BLaER1 treated with 17β-estradiol and CSF1 and Interleukin-3, amounts not matched to agents 10 nM and 100 nM (cell line): Measurements from ENCODE around the gene CDH4.

Experiments used
- H3K27ac ChIP-seq, 11 experiments: shearing (Covaris generic); formaldehyde crosslinking; 2 replicates each; pipeline ENCODE4 v1.8.1; 2022
- H3K27me3 ChIP-seq, 11 experiments: shearing (Covaris generic); formaldehyde crosslinking; 2 replicates each; pipeline ENCODE4 v1.8.1; 2022
- H3K36me3 ChIP-seq, 11 experiments: shearing (Covaris generic); formaldehyde crosslinking; 2 replicates each; pipeline ENCODE4 v1.8.1; 2022
- H3K4me1 ChIP-seq, 10 experiments: shearing (Covaris generic); formaldehyde crosslinking; 2 replicates each; pipeline ENCODE4 v1.8.1; 2022
- H3K4me2 ChIP-seq, 11 experiments: shearing (Covaris generic); formaldehyde crosslinking; 2 replicates each; pipeline ENCODE4 v1.8.1; 2022
- H3K4me3 ChIP-seq, 10 experiments: shearing (Covaris generic); formaldehyde crosslinking; 2 replicates each; pipeline ENCODE4 v1.8.1; 2022
- H3K9ac ChIP-seq, 11 experiments: shearing (Covaris generic); formaldehyde crosslinking; 2 replicates each; pipeline ENCODE4 v1.8.1; 2022
- H3K9me3 ChIP-seq, 11 experiments: shearing (Covaris generic); formaldehyde crosslinking; replicated peaks in 1 of 11; 2 replicates each; pipeline ENCODE4 v1.8.1; 2022
- H4K20me1 ChIP-seq, 11 experiments: shearing (Covaris generic); formaldehyde crosslinking; 2 replicates each; pipeline ENCODE4 v1.8.1; 2022
- Cebpa-rat ChIP-seq, 11 experiments: shearing (Covaris generic); IDR thresholded peaks; 2 replicates each; pipeline ENCODE4 v1.8.1; 2022

Gene CDH4

DNA sequence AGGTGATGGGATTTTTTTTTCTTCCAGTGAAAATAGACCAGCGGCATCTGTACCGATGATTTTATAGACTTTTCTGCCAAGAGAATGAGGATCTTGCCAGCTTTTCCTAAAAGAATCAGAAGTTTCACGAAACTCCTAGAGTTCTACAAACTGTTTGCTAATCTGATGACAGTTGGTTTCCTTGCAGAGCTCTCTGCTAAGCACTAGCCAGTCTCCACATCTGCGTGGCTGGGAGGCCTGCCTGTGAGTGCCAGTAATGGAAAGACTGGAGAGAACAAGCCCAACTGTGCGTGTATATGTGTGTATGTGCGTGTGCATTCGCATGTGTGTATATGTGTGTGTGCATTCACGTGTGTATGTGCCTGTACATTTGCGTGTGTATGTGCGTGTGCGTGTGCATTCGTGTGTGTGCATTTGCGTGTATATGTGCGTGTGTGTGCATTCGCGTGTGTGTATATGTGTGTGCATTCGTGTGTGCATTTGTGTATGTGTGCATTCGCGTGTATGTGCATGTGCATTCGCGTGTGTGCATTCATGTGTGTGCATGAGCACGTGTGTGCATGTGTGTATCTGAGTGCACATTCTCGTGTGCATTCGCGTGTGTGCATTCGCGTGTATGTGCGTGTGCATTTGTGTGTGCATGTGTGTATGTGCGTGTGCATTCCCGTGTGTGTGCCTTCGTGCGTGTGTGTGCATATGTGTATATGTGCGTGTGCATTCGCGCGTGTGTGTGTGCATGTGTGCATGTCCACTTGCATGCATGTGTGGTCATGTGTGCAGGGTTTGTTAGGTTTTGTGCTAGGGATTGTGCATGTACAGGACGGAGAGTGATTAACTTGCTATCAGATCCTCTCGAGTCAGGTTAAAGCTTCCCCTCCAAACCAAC, 434.2 kb downstream of the CDH4 start:
- Histone ChIP-seq H3K9me3 (no peaks in the 10 kb centered on the region), H3K27ac (no peak overlapping the region), H3K36me3 (no peaks in the 10 kb centered on the region), H3K4me2 (no peak overlapping the region), H3K4me3 (no peak overlapping the region), H3K4me1 (peaks cover 0 to 13% (median 2%) of the 10 kb centered on the region in 10 experiments; a peak in 3 of 20 replicates), H3K9ac (no peak overlapping the region), H4K20me1 (peaks cover 0 to 13% (median 0%) of the 10 kb centered on the region in 11 experiments; a peak in 3 of 22 replicates), H3K27me3 (no peaks in the 10 kb centered on the region)
- no peak for TF ChIP-seq Cebpa-rat (IDR thresholded peaks at IDR 0.05)

DNA sequence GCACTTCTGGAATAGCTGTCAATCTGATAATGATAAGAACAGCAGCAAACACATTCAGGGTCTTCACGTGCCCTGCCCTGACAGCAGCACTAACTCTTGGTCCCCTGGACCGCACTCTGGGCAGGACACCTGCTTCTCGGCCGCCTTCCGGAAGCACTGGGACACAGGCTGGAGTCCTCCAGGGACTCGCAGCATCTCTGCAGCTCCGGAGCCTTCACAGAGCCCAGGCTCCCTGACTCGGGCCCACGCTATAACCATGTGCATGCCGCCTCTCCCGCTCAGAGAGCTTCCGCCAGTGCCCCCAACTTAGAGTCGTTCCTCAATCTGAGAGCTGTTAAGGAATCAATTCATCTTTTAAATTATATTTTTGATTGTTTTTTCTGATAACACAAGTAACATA, 436.4 kb downstream of the CDH4 start:
- no peak for TF ChIP-seq Cebpa-rat (IDR thresholded peaks at IDR 0.05)
- Histone ChIP-seq H3K4me1 (peaks cover 0 to 13% (median 2%) of the 10 kb centered on the region in 10 experiments; a peak in 3 of 20 replicates), H3K36me3 (no peaks in the 10 kb centered on the region), H3K9ac (no peak overlapping the region), H4K20me1 (peaks cover 0 to 13% (median 0%) of the 10 kb centered on the region in 11 experiments; a peak in 2 of 22 replicates), H3K9me3 (no peaks in the 10 kb centered on the region), H3K4me3 (no peak overlapping the region), H3K4me2 (no peak overlapping the region), H3K27me3 (no peaks in the 10 kb centered on the region), H3K27ac (no peak overlapping the region)

DNA sequence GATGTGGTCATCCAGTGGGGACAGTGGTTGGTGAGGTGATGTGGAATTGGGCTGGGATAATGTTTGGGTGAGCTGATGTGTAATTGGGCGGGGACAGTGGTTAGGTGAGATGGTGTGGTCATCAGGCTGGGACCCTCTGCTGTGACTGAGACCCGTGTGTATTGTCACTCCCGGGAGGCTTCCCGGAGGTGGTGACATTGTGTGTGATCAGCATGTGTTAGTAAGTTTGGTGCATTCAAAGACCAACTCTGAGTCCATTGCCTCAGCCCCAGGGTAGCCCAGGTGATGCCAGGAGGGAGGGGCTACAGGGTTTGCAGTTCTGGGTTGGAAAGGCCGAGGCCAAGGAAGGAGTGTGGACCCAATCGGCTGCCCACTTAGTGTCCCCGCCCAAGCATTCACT, 438.1 kb downstream of the CDH4 start:
- no peaks in the 10 kb centered on the region for H3K27me3 ChIP-seq
- no peak overlapping the region for H3K4me3 ChIP-seq
- no peak for TF ChIP-seq Cebpa-rat (IDR thresholded peaks at IDR 0.05)
- H3K9me3 ChIP-seq: no peaks in the 10 kb centered on the region
- no peak overlapping the region for H3K27ac ChIP-seq
- H3K9ac ChIP-seq: no peak overlapping the region
- peaks cover 0 to 4% (median 0%) of the 10 kb centered on the region in 11 experiments; a peak in 1 of 22 replicates for H4K20me1 ChIP-seq
- no peaks in the 10 kb centered on the region for H3K36me3 ChIP-seq
- no peak overlapping the region for H3K4me2 ChIP-seq
- H3K4me1 ChIP-seq: peaks cover 0 to 9% (median 2%) of the 10 kb centered on the region in 10 experiments; a peak in 3 of 20 replicates

DNA sequence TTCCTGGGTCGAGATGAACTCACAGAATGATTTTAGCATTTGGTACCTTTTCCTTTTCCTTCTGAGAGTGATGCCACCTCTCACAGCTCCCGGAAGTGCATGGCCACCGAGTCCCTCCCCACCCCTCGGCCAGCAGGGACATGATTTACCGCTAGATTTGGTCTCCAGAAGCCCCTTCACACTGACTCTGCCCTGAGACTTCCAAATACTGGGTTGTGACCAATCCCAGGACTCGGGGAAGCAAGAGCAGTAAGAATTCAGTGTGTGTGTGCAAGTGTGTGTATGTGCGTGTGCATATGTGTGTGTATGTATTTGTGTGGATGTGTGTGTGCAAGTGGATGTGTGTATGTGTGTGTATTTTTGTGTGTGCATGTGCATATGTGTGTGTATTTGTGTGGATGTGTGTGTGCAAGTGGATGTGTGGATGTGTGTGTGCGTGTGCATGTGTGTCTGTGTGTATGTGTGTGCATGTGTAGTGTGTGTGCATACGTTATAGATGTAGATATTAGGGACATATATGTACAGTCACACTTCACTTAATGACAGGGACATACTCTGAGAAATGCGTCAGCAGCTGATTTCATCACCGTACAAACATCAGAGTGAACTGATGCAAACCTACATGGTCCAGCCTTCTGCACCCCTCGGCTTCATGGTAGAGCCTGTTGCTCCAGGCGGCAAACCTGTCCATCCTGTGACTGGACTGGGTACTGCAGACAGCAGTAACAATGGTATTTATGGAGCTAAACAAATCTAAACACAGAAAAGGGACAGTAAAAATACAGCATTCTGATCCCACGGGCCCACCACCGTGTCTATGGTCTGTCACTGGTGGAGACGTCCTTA, 439.2 kb downstream of the CDH4 start:
- Histone ChIP-seq H3K9ac (no peak overlapping the region), H3K27ac (no peak overlapping the region), H3K27me3 (no peaks in the 10 kb centered on the region), H4K20me1 (peaks cover 0 to 2% (median 0%) of the 10 kb centered on the region in 11 experiments; a peak in 1 of 22 replicates), H3K4me2 (no peak overlapping the region), H3K4me1 (peaks cover 0 to 9% (median 2%) of the 10 kb centered on the region in 10 experiments; a peak in 3 of 20 replicates), H3K36me3 (no peaks in the 10 kb centered on the region), H3K9me3 (no peaks in the 10 kb centered on the region), H3K4me3 (no peak overlapping the region)
- no peak for TF ChIP-seq Cebpa-rat (IDR thresholded peaks at IDR 0.05)

DNA sequence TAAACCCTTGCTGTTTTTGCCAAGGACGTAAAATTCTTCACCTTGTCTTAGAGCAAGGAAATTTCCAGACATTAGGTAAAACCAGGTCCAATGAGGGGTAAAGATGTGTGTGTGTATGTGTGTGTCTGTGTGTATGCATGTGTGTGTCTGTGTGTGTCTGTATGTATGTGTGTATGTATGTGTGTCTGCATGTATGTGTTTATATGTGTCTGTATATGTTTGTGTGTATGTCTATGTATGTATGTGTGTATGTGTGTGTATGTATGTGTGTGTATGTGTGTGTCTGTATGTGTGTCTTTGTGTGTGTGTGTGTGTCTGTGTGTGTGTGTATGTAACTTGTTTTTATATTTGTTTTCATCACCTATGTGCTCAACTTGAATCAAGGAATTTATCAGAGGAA, 439.9 kb downstream of the CDH4 start:
- H3K27me3 ChIP-seq: no peaks in the 10 kb centered on the region
- peaks cover 0 to 2% (median 0%) of the 10 kb centered on the region in 11 experiments; a peak in 1 of 22 replicates for H4K20me1 ChIP-seq

DNA sequence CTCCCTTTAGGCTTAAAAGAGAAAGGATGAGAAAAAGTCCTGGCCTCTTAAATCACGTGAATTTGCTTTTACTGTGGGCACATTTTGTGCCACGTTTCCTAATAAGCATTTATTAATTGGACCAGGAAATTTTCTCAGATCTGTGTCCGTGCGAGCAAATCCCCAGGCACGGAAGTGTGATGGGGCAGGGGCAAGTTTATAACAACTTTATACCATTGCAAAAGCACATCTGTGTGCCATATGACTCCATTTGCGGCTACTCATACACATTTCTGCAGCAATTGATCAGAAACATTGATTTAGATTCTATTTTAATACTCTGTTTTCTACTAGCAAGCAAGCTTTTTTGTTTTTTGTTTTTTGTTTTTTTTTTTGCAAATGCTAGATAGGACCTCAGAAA, 440.4 kb downstream of the CDH4 start:
- Histone ChIP-seq H3K27ac (no peak overlapping the region), H4K20me1 (peaks cover 0 to 2% (median 0%) of the 10 kb centered on the region in 11 experiments; a peak in 1 of 22 replicates), H3K36me3 (no peaks in the 10 kb centered on the region), H3K9ac (no peak overlapping the region), H3K9me3 (no peaks in the 10 kb centered on the region), H3K27me3 (no peaks in the 10 kb centered on the region), H3K4me3 (no peak overlapping the region), H3K4me1 (peaks cover 0 to 5% (median 2%) of the 10 kb centered on the region in 10 experiments; a peak in 3 of 20 replicates), H3K4me2 (no peak overlapping the region)
- no peak for TF ChIP-seq Cebpa-rat (IDR thresholded peaks at IDR 0.05)

More for the DNA sequence above, 439.9 kb downstream of the CDH4 start:
- Histone ChIP-seq H3K4me3 (no peak overlapping the region), H3K9ac (no peak overlapping the region), H3K36me3 (no peaks in the 10 kb centered on the region), H3K9me3 (no peaks in the 10 kb centered on the region), H3K4me2 (no peak overlapping the region), H3K4me1 (peaks cover 0 to 9% (median 2%) of the 10 kb centered on the region in 10 experiments; a peak in 3 of 20 replicates), H3K27ac (no peak overlapping the region)
- no peak for TF ChIP-seq Cebpa-rat (IDR thresholded peaks at IDR 0.05)

DNA sequence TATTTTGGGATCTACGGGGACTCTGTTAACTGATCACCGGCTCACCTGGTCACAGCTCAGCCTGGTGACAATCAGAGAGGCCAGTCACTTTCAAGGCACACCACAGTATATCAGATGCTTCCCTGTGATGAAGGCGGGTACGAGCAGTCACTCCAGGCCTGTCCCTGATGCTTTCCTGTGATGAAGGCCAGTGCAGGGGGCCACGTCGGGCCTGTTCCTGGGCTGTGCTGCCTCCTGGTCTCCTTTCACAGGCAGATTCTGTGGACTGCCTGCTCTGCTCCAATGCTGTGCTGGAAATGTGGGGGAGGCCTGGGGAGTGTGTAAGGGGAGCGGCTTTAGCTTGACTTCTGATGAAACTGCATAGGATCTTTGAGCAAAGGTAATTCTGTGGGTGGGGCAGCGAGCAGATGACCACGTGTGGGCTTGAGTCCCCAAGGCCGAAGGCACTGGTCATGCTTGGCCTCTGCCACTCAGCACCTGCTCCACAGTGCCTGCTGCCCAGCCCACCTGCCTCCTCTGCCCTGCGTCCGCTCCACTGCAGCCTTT, 441.1 kb downstream of the CDH4 start:
- no peaks in the 10 kb centered on the region; a peak in 1 of 20 replicates for H3K4me1 ChIP-seq
- H3K4me2 ChIP-seq: no peak overlapping the region
- H3K36me3 ChIP-seq: no peaks in the 10 kb centered on the region
- no peaks in the 10 kb centered on the region for H3K9me3 ChIP-seq
- H3K27me3 ChIP-seq: no peaks in the 10 kb centered on the region
- H4K20me1 ChIP-seq: peaks cover 0 to 2% (median 0%) of the 10 kb centered on the region in 11 experiments; a peak in 1 of 22 replicates
- H3K4me3 ChIP-seq: no peak overlapping the region
- no peak overlapping the region for H3K27ac ChIP-seq
- no peak for TF ChIP-seq Cebpa-rat (IDR thresholded peaks at IDR 0.05)
- H3K9ac ChIP-seq: no peak overlapping the region

DNA sequence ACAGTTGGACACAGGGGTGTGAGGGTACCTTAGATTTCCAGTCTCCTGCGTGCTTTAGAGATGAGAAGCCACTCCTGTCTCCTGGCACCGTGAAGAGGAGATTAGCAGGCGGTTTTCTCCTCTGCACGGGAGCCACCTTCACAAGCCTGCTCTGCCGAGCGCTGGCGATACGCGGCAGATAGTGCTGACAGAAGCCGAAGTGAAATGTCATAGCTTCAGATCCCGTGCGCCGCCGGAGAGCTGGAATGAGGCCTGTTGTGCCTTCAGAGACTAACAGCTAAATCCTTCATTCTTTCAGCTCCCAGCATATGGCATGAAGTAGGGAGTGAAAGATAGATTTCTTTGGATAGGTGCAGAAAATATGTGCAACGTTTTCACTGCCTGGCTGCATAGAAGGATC, 442.6 kb downstream of the CDH4 start:
- Histone ChIP-seq H3K4me1 (peaks cover 0 to 9% (median 7%) of the 10 kb centered on the region in 10 experiments; a peak in 13 of 20 replicates), H3K9me3 (no peaks in the 10 kb centered on the region), H4K20me1 (peaks cover 0 to 2% (median 0%) of the 10 kb centered on the region in 11 experiments; a peak in 1 of 22 replicates), H3K27me3 (no peaks in the 10 kb centered on the region), H3K36me3 (no peaks in the 10 kb centered on the region), H3K4me3 (no peak overlapping the region), H3K9ac (no peak overlapping the region), H3K4me2 (no peak overlapping the region), H3K27ac (no peak overlapping the region)
- no peak for TF ChIP-seq Cebpa-rat (IDR thresholded peaks at IDR 0.05)

DNA sequence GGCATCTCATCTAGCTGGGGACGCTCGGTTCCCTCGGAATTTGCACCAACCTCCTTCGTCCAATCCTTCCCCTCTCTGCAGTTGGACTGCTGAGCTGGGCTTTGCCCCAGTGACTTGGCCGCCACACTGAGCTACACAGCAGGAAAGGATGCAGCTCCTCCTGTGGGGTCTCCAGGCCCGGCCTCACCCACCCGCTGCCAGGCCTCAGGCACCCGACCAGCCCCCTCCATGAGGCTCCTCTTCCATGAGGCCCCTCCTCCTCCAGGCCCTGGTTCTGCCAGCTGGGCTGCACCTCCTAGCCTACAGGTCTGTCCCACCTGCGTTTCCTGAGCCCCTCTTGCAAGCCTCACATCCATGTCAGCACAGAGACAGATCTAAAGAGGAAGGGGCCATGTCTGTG, 443.7 kb downstream of the CDH4 start:
- Histone ChIP-seq H3K27ac (no peak overlapping the region), H3K36me3 (no peaks in the 10 kb centered on the region), H3K9ac (no peak overlapping the region), H3K4me3 (no peak overlapping the region), H3K27me3 (no peaks in the 10 kb centered on the region), H3K4me1 (peaks cover 0 to 15% (median 12%) of the 10 kb centered on the region in 10 experiments; a peak in 13 of 20 replicates), H4K20me1 (no peaks in the 10 kb centered on the region; a peak in 1 of 22 replicates), H3K4me2 (no peak overlapping the region), H3K9me3 (no peaks in the 10 kb centered on the region)
- TF ChIP-seq Cebpa-rat (IDR thresholded peaks at IDR 0.05): no peak
